ENCODE measurements around the gene PROCR.
A peak's percentile ranks its signal among the peaks of the same experiment; 100 is the strongest.

DNA sequence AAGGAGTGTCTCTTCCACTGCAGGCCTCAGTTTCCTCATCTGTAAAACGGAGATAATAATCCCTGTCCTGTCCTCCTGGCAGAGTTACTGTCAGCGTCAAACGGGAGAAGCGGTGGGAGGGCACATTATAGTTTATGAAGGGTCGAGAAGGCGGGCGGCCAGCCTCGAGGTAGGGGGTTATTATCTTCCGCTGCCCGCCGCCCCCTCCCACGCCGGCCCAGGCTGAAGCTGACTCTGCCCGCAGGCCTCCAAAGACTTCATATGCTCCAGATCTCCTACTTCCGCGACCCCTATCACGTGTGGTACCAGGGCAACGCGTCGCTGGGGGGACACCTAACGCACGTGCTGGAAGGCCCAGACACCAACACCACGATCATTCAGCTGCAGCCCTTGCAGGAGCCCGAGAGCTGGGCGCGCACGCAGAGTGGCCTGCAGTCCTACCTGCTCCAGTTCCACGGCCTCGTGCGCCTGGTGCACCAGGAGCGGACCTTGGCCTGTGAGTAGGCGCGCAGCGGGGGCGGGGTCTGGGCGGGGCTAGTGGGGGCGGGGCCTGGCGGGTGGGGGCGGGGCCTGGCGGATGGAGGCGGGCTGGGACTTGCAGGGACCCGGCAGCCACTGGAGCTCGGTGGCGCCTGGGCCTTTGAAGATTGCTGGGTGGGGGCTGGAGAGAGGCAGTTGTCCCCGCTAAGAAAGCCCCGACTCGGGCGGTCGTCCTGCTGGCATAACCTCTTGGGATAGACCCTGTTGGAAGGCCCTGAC lies 2.8 kb downstream of the PROCR start:
- TF ChIP-seq, protein P1, sequence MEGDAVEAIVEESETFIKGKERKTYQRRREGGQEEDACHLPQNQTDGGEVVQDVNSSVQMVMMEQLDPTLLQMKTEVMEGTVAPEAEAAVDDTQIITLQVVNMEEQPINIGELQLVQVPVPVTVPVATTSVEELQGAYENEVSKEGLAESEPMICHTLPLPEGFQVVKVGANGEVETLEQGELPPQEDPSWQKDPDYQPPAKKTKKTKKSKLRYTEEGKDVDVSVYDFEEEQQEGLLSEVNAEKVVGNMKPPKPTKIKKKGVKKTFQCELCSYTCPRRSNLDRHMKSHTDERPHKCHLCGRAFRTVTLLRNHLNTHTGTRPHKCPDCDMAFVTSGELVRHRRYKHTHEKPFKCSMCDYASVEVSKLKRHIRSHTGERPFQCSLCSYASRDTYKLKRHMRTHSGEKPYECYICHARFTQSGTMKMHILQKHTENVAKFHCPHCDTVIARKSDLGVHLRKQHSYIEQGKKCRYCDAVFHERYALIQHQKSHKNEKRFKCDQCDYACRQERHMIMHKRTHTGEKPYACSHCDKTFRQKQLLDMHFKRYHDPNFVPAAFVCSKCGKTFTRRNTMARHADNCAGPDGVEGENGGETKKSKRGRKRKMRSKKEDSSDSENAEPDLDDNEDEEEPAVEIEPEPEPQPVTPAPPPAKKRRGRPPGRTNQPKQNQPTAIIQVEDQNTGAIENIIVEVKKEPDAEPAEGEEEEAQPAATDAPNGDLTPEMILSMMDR (IDR thresholded peaks at IDR 0.05; ENCODE audit: low read depth, low read length, missing input control), result no peak
- TF ChIP-seq YY1 (IDR thresholded peaks at IDR 0.05) (no peak), RXRA (IDR thresholded peaks at IDR 0.05) (peak in 1 of 2 donors; percentile 17), RAD21 (IDR thresholded peaks at IDR 0.05) (peak in 1 of 2 donors; percentile 7), JUND (IDR thresholded peaks at IDR 0.05) (no peak), GABPA (IDR thresholded peaks at IDR 0.05 in 1 of 2, conservative IDR thresholded peaks at IDR 0.05 in 1 of 2) (no peak), FOXA1 (IDR thresholded peaks at IDR 0.05) (no peak), SP1 (IDR thresholded peaks at IDR 0.05) (peak; percentile 53), EGR1 (IDR thresholded peaks at IDR 0.05; ENCODE audit: low read depth in 2 of 2) (peak; percentile 19 to 84)
- TF ChIP-seq, protein P2, sequence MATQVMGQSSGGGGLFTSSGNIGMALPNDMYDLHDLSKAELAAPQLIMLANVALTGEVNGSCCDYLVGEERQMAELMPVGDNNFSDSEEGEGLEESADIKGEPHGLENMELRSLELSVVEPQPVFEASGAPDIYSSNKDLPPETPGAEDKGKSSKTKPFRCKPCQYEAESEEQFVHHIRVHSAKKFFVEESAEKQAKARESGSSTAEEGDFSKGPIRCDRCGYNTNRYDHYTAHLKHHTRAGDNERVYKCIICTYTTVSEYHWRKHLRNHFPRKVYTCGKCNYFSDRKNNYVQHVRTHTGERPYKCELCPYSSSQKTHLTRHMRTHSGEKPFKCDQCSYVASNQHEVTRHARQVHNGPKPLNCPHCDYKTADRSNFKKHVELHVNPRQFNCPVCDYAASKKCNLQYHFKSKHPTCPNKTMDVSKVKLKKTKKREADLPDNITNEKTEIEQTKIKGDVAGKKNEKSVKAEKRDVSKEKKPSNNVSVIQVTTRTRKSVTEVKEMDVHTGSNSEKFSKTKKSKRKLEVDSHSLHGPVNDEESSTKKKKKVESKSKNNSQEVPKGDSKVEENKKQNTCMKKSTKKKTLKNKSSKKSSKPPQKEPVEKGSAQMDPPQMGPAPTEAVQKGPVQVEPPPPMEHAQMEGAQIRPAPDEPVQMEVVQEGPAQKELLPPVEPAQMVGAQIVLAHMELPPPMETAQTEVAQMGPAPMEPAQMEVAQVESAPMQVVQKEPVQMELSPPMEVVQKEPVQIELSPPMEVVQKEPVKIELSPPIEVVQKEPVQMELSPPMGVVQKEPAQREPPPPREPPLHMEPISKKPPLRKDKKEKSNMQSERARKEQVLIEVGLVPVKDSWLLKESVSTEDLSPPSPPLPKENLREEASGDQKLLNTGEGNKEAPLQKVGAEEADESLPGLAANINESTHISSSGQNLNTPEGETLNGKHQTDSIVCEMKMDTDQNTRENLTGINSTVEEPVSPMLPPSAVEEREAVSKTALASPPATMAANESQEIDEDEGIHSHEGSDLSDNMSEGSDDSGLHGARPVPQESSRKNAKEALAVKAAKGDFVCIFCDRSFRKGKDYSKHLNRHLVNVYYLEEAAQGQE (IDR thresholded peaks at IDR 0.05), result peak; percentile 80
- TF ChIP-seq, protein P3, sequence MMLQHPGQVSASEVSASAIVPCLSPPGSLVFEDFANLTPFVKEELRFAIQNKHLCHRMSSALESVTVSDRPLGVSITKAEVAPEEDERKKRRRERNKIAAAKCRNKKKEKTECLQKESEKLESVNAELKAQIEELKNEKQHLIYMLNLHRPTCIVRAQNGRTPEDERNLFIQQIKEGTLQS (IDR thresholded peaks at IDR 0.05), result no peak
- TF ChIP-seq, protein P4, sequence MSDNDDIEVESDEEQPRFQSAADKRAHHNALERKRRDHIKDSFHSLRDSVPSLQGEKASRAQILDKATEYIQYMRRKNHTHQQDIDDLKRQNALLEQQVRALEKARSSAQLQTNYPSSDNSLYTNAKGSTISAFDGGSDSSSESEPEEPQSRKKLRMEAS (IDR thresholded peaks at IDR 0.05), result peak; percentile 88

All from liver (tissue), 3 donors.